ENCODE results near the gene TAS1R3.

Gene TAS1R3

GRCh38 chr1:1340791-1341548 is 9.9 kb downstream of the TAS1R3 start:
- DNase-seq, result no peak

GRCh38 chr1:1341549-1342021 is 10.5 kb downstream of the TAS1R3 start:
- DNase-seq, result no peak

GRCh38 chr1:1342061-1342562 is 11.0 kb downstream of the TAS1R3 start:
- no peak for DNase-seq

- DNase-seq, result no peak
Measured at GRCh38 chr1:1342584-1343115, 11.6 kb downstream of the TAS1R3 start.

GRCh38 chr1:1343811-1344421 is 12.8 kb downstream of the TAS1R3 start:
- no peak for DNase-seq

- no peak for DNase-seq
Measured at GRCh38 chr1:1344655-1345361, 13.7 kb downstream of the TAS1R3 start.

- no peak for DNase-seq
Measured at GRCh38 chr1:1345384-1345783, 14.3 kb downstream of the TAS1R3 start.

GRCh38 chr1:1345860-1346500 is 14.9 kb downstream of the TAS1R3 start:
- no peak for DNase-seq

- no peak for DNase-seq
Measured at GRCh38 chr1:1346501-1346890, 15.4 kb downstream of the TAS1R3 start.

GRCh38 chr1:1347026-1347595 is 16.0 kb downstream of the TAS1R3 start:
- no peak for DNase-seq

- DNase-seq, result no peak
Measured at GRCh38 chr1:1347663-1348419, 16.8 kb downstream of the TAS1R3 start.

GRCh38 chr1:1348420-1349255 is 17.6 kb downstream of the TAS1R3 start:
- no peak for DNase-seq

GRCh38 chr1:1349256-1350012 is 18.4 kb downstream of the TAS1R3 start, which contains the start of gene DVL1:
Gene DVL1, minus strand, starts transcription at chr1:1349418. Its CDS starts 353 bp downstream, at chr1:1349065.
- DNase-seq, result peak in 1 of 2 experiments; percentile 49

- no peak for DNase-seq
Measured at GRCh38 chr1:1351511-1352427, 20.7 kb downstream of the TAS1R3 start.

GRCh38 chr1:1352786-1353388 is 21.8 kb downstream of the TAS1R3 start:
- no peak for DNase-seq

GRCh38 chr1:1353389-1354151 is 22.5 kb downstream of the TAS1R3 start:
- DNase-seq, result no peak

Data from NCI-H187 (cell line).